ENCODE measurements around the gene MDK. TPM values are rescaled to one million over a fixed set of nuclear protein-coding genes. Genes with fewer than 3 reads are reported as not detected.

The MDK gene
- total and polyA plus RNA-seq, 2 of the 13 experiments (the other 11 are each of a cell fraction or from before 2014, with no cell fraction given) = 312 to 407 TPM

DNA sequence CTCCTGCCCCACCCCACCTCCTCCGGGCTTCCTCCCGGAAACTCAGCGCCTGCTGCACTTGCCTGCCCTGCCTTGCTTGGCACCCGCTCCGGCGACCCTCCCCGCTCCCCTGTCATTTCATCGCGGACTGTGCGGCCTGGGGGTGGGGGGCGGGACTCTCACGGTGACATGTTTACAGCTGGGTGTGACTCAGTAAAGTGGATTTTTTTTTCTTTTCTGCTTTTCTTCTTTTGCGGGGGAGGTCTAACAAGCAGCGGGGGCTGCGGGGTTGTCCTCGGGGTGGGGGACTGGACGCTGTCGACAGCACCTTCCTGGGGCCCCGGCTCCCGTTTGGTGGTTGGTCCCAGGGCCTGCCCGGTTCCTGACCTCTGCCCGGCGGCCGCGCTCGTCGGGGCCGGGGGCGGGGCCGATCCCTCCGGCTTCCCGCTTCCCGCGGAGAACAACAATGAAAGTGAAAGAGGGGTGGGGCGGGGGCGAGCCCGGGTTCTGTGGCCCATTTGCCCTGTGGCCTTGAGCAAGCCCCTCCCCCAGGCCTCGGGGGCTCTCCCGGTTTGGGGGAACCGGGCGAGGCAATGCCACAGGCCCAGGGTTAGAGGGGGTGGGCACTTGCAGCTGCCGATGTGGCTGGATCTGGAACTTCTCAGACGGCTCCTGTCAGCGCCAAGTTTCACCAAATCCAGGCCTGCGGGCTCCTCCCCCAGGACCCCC is 975 bp upstream of the MDK start (continued):
- TF ChIP-seq, protein P1, sequence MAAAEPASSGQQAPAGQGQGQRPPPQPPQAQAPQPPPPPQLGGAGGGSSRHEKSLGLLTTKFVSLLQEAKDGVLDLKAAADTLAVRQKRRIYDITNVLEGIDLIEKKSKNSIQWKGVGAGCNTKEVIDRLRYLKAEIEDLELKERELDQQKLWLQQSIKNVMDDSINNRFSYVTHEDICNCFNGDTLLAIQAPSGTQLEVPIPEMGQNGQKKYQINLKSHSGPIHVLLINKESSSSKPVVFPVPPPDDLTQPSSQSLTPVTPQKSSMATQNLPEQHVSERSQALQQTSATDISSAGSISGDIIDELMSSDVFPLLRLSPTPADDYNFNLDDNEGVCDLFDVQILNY (CRISPR knock-in tag; conservative IDR thresholded peaks at IDR 0.05) = no peak
- TF ChIP-seq KLF16 (CRISPR knock-in tag; IDR thresholded peaks at IDR 0.05) = 0 out of 4 replicates have a peak, but pooled peaks of 1 of the 2 experiments have one; percentile 24
- no peak for TF ChIP-seq ZBTB21 (CRISPR knock-in tag; IDR thresholded peaks at IDR 0.05)
- no peak for TF ChIP-seq ZNF10 (CRISPR knock-in tag; IDR thresholded peaks at IDR 0.05; ENCODE audit: borderline replicate concordance, low read depth)
- no peak for TF ChIP-seq ZNF160 (CRISPR knock-in tag; IDR thresholded peaks at IDR 0.05)
- no peak for TF ChIP-seq ZNF589 (CRISPR knock-in tag; conservative IDR thresholded peaks at IDR 0.05)
- TF ChIP-seq, protein P2, sequence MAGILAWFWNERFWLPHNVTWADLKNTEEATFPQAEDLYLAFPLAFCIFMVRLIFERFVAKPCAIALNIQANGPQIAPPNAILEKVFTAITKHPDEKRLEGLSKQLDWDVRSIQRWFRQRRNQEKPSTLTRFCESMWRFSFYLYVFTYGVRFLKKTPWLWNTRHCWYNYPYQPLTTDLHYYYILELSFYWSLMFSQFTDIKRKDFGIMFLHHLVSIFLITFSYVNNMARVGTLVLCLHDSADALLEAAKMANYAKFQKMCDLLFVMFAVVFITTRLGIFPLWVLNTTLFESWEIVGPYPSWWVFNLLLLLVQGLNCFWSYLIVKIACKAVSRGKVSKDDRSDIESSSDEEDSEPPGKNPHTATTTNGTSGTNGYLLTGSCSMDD (CRISPR knock-in tag; IDR thresholded peaks at IDR 0.05) = no peak
- peak; percentile 78; the same call in 1 of the 2 replicates for TF ChIP-seq SOX5 (CRISPR knock-in tag; IDR thresholded peaks at IDR 0.05; ENCODE audit: borderline replicate concordance)
- TF ChIP-seq, protein P3, sequence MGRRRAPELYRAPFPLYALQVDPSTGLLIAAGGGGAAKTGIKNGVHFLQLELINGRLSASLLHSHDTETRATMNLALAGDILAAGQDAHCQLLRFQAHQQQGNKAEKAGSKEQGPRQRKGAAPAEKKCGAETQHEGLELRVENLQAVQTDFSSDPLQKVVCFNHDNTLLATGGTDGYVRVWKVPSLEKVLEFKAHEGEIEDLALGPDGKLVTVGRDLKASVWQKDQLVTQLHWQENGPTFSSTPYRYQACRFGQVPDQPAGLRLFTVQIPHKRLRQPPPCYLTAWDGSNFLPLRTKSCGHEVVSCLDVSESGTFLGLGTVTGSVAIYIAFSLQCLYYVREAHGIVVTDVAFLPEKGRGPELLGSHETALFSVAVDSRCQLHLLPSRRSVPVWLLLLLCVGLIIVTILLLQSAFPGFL (CRISPR knock-in tag; IDR thresholded peaks at IDR 0.05) = no peak
- no peak for TF ChIP-seq WIZ (CRISPR knock-in tag; IDR thresholded peaks at IDR 0.05)
- TF ChIP-seq KDM5B (CRISPR knock-in tag; IDR thresholded peaks at IDR 0.05; ENCODE audit: borderline replicate concordance) = no peak; the same call in 1 of the 2 replicates
- peak; percentile 27 for TF ChIP-seq HNRNPLL (IDR thresholded peaks at IDR 0.05; ENCODE audit: low read depth, low read length, poor library complexity, severe bottlenecking)
- TF ChIP-seq IRF2 (CRISPR knock-in tag; IDR thresholded peaks at IDR 0.05) = 0 out of 2 replicates have a peak, but pooled peaks have one; percentile 38
- peak; percentile 43; the same call in 1 of the 2 replicates for TF ChIP-seq KAT8 (CRISPR knock-in tag; IDR thresholded peaks at IDR 0.05)
- peak; percentile 69; the same call in 1 of the 2 replicates for TF ChIP-seq KLF12 (CRISPR knock-in tag; IDR thresholded peaks at IDR 0.05; ENCODE audit: borderline replicate concordance)
- TF ChIP-seq ZNF564 (CRISPR knock-in tag; IDR thresholded peaks at IDR 0.05) = 0 out of 2 replicates have a peak, but pooled peaks have one; percentile 33
- no peak for TF ChIP-seq POLR2AphosphoS5 (IDR thresholded peaks at IDR 0.05; ENCODE audit: low read depth, low read length)
- TF ChIP-seq, protein P4, sequence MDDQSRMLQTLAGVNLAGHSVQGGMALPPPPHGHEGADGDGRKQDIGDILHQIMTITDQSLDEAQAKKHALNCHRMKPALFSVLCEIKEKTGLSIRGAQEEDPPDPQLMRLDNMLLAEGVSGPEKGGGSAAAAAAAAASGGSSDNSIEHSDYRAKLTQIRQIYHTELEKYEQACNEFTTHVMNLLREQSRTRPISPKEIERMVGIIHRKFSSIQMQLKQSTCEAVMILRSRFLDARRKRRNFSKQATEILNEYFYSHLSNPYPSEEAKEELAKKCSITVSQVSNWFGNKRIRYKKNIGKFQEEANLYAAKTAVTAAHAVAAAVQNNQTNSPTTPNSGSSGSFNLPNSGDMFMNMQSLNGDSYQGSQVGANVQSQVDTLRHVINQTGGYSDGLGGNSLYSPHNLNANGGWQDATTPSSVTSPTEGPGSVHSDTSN (CRISPR knock-in tag; IDR thresholded peaks at IDR 0.05; ENCODE audit: borderline replicate concordance) = no peak
- TF ChIP-seq, protein P5, sequence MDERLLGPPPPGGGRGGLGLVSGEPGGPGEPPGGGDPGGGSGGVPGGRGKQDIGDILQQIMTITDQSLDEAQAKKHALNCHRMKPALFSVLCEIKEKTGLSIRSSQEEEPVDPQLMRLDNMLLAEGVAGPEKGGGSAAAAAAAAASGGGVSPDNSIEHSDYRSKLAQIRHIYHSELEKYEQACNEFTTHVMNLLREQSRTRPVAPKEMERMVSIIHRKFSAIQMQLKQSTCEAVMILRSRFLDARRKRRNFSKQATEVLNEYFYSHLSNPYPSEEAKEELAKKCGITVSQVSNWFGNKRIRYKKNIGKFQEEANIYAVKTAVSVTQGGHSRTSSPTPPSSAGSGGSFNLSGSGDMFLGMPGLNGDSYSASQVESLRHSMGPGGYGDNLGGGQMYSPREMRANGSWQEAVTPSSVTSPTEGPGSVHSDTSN (CRISPR knock-in tag; IDR thresholded peaks at IDR 0.05) = no peak
- no peak for TF ChIP-seq ZNF121 (CRISPR knock-in tag; IDR thresholded peaks at IDR 0.05)
- no peak for TF ChIP-seq RCOR2 (CRISPR knock-in tag; IDR thresholded peaks at IDR 0.05)
- TF ChIP-seq, protein P6, sequence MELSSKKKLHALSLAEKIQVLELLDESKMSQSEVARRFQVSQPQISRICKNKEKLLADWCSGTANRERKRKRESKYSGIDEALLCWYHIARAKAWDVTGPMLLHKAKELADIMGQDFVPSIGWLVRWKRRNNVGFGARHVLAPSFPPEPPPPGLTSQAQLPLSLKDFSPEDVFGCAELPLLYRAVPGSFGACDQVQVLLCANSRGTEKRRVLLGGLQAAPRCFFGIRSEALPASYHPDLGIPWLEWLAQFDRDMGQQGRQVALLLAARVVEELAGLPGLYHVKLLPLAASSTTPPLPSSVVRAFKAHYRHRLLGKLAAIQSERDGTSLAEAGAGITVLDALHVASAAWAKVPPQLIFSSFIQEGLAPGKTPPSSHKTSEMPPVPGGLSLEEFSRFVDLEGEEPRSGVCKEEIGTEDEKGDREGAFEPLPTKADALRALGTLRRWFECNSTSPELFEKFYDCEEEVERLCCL (CRISPR knock-in tag; IDR thresholded peaks at IDR 0.05; ENCODE audit: borderline replicate concordance) = no peak

All from HepG2 (cell line).